Colon (tissue), 2 donors: ENCODE measurements around the gene RAB15.

Experiments
- FAIRE-seq: peaks from 2 replicates; lab custom pipeline; 2012; peaks lifted over from hg19 to GRCh38; lab: Jason Lieb, UNC
- donor health status: control.
- donor health status: control.

RAB15 gene

GRCh38 chr14:64971943-64972791 lies at the start of gene RAB15:
Gene RAB15 (minus strand): TSS chr14:64972336. CDS start chr14:64972076, 260 bp downstream.
- FAIRE-seq: no peak

- FAIRE-seq: no peak
Measured at GRCh38 chr14:65019944-65020566, 47.9 kb upstream of the RAB15 start.

GRCh38 chr14:65016471-65016870 lies 44.3 kb upstream of the RAB15 start:
- FAIRE-seq: no peak

GRCh38 chr14:65015391-65015790 lies 43.3 kb upstream of the RAB15 start:
- FAIRE-seq: no peak

- no peak for FAIRE-seq
Measured at GRCh38 chr14:65012353-65012752, 40.2 kb upstream of the RAB15 start.

- no peak for FAIRE-seq
Measured at GRCh38 chr14:65011538-65011937, 39.4 kb upstream of the RAB15 start.

GRCh38 chr14:65010211-65010931 lies 38.2 kb upstream of the RAB15 start:
- no peak for FAIRE-seq

GRCh38 chr14:65007202-65007601 lies 35.1 kb upstream of the RAB15 start:
- no peak for FAIRE-seq

- no peak for FAIRE-seq
Measured at GRCh38 chr14:65006261-65006721, 34.2 kb upstream of the RAB15 start.

GRCh38 chr14:65003394-65003793 lies 31.3 kb upstream of the RAB15 start:
- FAIRE-seq: no peak

- FAIRE-seq: no peak
Measured at GRCh38 chr14:65002586-65003210, 30.6 kb upstream of the RAB15 start.

GRCh38 chr14:65001723-65002122 lies 29.6 kb upstream of the RAB15 start:
- FAIRE-seq: no peak

GRCh38 chr14:65000898-65001591 lies 28.9 kb upstream of the RAB15 start:
- FAIRE-seq: no peak

GRCh38 chr14:64998455-64998931 lies 26.4 kb upstream of the RAB15 start:
- FAIRE-seq: no peak

- no peak for FAIRE-seq
Measured at GRCh38 chr14:64997108-64997794, 25.1 kb upstream of the RAB15 start.

- FAIRE-seq: no peak
Measured at GRCh38 chr14:64995291-64995690, 23.2 kb upstream of the RAB15 start.

- no peak for FAIRE-seq
Measured at GRCh38 chr14:64994540-64994939, 22.4 kb upstream of the RAB15 start.

GRCh38 chr14:64993266-64993930 lies 21.3 kb upstream of the RAB15 start:
- no peak for FAIRE-seq

GRCh38 chr14:64992328-64992885 lies 20.3 kb upstream of the RAB15 start:
- no peak for FAIRE-seq

- FAIRE-seq: no peak
Measured at GRCh38 chr14:64990939-64991338, 18.8 kb upstream of the RAB15 start.
